Stimulated activated CD8-positive, alpha-beta memory T cell treated with anti-CD3 and anti-CD28 coated beads, Interleukin-7, amount 100 ng/mL, for 24 hours (primary cell): ENCODE data around the gene CFAP69.
"Not testable (repeated sequence)": the region's sequence is repeated elsewhere in the genome, so short reads cannot be mapped to it uniquely, and the experiment has no call there.

Experiments
- DNase-seq: peaks from one replicate; pipeline ENCODE4 v3.0.0-alpha.2; 2020; ENCODE audit warnings: low read depth

Gene CFAP69

DNA sequence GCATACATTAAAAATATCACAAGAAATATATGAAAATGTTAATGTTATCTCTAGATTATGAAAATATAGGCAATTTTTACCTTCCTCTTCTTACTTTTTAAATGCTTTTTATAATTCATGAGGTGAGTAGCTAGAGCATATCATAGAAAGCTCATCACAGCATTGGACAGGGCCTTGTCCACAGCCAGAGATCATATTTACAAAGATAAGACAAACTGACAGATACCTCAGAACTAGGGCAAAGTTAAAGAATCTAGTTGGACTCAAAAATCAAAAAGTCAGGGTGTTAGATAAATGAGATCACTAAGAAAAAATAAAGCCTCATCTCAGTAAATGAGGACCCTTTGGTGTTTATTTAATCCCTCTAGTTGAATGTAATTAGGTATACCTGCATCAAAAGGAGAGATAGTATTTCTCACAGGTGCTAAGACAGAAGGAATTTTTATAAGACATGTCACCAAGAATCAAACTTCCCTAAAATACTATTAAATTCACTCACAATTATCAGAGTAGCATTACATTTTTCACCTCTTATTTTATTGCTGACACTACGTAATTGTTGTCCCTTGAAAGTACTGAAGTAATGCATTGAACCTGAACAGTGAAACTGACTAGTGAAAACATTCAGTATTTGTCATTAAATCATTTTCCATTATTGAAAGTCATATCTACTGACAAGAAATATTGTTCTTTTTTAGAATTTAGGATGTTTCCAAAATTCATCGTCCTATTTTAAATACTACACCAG, 25.6 kb downstream of the CFAP69 start:
- no peak for DNase-seq

DNA sequence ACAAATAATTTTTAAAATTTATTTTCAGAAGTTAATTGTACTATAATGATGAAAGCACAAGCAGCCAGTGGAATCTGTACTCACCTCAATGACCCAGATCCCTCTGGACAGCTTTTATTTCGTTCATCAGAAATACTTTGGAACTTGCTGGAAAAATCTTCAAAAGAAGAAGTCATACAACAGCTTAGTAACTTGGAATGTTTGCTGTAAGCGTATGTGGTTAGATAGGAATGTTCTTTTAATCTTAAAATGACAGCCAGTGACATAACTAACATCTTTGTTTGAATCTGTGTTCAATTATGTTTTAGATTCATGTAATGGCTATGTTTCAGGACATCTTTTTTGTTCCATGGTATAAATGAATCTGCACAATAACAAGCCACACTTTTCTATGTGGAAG, 26.8 kb downstream of the CFAP69 start:
- DNase-seq = no peak

DNA sequence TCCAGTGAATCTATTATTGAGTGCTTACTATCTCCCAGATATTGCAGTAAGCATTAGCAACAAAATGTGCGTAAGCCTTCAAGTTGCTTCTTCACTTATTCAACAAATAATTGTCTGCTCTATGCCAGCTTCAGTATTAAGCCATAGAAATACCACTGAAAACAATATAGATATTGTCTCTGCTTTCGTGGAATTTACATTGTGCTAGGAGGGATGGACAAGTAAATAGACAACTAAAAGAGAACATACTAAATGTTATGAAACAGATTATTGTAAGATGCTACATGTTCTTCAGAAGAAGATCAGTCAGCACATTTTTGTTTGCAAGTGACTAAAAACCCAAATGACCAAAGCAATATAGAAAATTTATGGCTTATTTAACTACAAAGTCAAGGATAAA, 27.3 kb downstream of the CFAP69 start:
- no peak for DNase-seq

DNA sequence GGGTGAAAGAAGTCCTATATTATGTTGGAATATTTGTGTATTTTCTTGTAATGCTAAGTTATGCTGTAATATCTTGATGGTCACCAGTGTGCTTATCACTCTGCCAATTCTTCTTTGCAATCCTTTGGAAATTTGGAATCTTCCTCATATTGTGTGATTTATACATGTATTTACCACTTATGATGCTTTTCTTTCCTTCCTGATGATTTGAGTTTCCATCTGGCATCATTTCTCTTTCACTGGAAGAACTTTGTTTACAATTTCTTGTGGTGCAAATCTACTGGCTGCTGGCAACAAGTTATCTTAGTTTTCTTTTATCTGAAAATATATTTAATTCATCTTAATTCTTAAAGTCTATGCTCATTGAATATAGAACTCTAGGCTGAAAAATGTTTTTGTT, 29.2 kb downstream of the CFAP69 start:
- DNase-seq = no peak

DNA sequence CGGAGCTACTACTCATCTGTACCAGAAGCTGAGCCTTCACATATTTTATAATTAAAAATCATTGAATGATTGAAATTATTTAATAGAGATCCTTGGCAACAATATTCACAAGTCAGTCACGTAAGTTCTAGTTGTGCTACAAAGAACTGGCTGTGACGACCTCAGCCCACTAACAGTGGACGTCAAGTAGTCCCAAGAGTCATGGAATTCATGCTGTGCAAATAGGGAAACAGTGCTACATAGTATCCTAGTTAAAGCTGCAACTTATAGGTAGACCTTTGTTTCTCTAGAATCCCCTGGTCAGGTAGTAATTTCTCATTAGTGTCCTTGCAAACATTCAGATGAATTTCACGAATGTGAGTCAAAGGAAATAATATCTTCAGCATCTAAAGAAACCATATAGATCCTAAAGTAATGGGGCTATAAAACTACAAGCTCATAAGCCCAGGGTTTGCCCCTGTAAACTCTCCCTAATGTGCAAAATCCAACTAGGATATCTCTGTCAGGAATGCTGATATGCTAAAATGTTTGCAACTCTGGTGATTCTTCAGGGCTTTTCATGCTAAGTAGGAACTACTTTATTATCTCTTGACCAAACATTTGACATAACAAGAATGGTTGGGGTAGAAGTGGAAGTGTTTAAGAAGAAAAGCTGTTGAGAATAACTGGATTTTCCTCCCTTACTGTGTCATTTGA, 31.2 kb downstream of the CFAP69 start:
- DNase-seq = no peak

DNA sequence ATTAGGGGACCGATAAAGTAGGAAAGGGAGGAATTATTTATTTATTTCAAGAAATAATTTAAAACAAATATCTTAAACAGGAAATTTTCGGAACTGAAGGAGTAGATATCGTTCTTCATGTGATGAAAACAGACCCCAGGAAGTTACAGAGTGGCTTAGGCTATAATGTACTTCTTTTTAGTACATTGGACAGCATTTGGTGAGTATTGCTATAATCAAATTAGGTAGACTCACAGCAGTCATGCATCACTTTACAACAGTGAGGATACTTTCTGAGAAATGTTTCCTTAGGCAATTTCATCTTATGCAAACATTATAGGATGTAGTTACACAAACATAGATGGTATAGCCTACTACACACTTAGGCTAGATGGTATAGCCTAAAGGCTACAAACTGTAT, 43.2 kb downstream of the CFAP69 start:
- DNase-seq = no peak

DNA sequence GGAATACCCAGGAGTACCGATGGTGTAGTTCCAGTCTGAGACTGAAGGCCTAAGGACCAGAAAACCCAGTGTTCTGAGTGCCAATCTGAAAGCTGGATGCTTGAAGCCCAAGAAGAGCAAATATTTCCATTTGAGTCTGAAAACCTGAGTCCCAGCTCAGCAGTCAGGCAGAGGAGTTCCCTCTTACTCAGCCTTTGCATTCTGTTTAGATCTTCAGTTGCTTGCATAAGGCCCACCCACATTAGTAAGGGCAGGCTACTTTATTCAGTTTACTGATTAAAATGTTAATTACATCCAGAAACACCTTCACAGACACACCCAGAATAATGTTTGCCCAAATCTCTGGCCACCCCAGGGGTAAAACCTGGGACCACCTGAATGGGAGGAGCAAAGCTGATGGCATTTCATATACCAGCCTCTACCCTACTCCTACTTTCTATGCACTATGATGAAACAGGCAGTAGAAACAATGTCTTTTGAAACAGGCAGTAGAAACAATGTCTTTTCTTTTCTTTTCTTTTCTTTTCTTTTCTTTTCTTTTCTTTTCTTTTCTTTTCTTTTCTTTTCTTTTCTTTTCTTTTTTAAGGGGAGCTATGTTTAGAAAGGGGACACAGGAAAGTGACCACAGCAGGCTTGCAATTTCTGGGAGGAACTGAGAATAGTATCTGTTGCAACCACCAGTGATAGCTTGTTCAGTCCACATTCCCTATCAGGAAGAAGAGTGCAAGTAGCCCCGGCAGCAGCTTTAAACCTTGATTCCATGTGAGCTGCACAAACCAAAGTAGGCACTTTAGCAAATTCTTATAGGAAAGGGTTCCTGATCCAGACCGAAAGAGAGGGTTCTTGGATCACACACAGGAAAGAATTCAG, 45.5 kb downstream of the CFAP69 start:
- DNase-seq = no peak

DNA sequence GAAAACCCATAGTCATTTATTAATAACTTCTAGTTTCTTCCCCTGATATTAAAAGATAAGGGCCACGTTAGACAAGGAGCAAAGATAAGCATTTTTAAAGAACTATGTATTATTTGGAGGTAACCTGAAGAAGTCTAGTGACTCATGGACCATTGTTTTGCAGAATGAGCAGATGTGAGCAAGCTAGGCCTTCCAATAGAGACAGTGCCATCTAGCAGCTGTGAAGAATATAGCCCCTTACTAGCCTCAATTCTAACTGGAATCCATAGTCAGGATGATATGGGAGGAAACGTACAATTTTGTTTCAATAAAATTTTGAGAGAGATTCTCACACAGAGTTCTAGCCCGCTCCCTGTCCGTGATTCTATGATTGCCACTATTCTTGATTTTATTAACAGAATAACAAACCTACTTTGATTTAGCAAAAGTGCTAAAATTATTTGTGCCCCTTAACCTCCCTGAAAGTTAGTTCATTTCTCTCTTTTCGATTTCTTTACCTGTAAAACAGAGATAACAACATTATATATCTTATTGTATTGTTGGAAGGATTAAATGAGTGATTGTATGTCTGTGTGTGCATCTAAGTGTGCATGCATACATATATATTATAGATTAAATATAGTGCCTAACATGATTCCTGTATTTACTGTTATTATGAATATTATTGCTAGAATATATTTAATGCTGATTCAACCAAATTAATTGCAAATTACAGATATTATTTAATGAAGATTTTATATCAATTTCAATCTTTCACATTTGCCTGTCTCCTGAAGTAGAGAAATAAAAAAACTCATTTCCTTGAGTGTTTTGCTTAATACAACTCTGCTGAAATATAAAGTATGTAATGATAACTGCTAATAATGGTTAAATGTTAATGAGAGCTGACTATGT, 53.4 kb downstream of the CFAP69 start:
- no peak for DNase-seq

DNA sequence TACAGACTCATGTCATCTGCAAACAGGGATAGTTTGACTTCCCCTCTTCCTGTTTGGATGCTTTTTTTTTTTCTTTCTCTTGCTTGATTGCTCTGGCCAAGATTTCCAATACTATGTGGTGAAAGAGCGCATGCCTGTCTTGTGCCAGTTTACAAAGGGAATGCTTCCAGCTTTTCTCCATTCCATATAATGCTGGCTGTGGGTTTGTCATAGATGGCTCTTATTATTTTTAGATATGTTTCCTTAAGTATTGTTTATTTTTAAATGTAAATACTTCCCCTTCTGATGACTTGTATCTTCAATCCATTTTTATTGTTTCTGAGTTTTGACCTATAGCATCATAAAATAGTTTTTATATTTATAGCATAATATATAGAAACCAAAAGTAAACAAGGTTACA, 58.3 kb downstream of the CFAP69 start:
- no peak for DNase-seq

DNA sequence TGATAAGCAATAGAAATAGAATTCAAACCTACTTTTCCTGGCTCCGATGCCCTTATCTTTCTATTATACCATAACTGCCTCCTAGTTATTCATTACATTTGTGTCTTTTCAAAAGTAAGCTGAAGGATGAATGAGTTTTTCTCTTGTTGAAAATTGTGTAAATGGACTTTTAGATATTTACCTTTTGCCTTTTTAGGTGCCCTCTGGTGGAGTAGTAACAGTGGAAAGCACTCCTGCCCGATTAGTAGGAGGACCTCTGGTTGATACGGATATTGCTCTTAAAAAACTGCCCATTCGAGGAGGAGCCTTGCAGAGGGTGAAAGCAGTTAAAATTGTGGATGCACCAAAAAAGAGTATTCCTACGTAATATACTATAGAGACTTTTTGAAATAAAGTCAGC, 64.9 kb downstream of the CFAP69 start:
- no peak for DNase-seq

DNA sequence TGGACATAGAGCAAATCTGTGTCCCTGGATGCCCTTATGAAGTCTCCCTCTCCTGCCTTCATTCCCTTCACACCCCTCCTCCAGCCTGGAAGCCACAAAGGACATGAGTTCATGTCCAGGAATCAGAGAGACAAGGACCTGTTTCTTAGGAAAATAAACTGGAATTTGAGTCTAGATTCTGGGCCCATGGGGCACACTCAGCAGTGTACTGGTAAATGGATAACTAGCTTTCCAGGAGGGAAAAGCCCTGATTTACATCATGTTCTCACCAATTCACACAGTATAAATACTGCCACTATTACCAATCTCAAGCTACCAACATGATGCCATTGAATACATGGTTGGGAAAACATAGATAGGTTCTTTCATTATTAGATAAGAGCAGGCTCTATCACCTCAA, 66.2 kb downstream of the CFAP69 start:
- DNase-seq = no peak

DNA sequence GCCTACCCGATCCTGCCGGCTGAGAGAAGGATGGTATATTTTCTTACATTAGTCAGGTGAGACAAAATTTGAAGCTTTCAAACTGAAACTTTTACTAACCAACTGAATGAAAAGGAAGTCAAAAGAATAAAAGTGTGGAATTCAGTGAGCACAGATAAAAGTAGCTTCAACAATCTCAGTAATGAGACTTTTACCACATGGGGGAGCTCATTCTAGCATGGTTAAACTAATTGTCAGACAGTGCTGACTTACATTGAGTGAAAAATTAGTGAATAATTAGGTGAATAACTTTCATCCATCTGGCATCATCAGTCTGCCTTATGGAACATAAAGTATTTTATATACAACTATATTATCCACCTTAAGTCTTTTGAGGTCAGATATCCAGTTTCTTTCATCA, 67.8 kb downstream of the CFAP69 start:
- DNase-seq = no peak

DNA sequence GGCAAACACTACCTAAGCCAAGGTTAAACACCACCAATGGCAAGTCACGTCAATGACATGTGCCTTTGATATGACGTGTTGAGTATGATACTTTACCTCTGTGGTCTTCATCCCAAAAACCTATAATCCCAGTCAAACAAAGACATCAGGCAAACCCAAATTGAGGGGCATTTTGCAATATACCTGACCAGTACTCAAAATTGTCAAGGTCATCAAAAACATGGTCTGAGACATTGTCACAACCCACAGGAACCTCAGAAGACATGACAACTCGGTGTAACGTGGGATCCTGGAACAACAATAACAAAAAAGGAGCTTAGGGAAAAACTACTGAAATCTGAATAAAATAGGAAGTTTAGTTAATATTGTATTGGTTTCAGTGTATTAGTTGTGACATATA, 68.9 kb downstream of the CFAP69 start:
- no peak for DNase-seq

DNA sequence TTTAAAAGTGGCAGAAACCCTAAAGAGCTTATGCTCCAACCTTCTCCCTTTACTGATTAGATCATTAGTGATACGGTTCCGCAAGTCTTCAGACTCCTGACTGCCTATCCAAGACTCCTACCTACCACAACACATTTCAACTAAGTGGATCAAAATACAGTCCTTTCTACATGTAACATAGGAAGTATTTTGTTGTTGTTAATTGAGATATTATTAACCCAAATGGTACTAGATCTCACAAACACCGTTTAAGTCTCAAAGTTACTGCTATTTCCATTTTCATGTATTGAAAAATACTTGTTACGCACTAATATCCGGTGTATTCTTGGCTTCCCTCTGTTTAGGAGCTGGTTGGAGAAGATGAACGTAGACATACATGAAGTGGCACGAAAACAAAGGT, 75.0 kb downstream of the CFAP69 start:
- no peak for DNase-seq

DNA sequence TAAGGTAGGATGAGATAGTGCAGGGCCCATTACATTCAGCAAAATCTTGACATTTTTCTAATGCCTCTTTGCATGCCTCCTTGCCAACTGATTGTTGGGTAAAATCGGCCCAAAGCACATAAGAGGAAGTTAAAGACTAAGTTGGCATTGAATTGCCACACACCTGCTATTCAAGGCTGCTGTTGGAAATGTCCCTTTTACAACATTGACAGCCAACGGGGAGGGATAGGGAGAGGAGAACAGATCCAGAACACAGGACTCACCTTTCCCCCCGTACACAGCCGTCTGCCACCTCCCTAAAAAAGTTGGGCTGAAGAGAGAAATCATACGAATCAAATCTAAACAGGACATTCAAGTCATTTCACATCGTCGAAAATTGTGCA, 75.4 kb downstream of the CFAP69 start:
- no peak for DNase-seq

DNA sequence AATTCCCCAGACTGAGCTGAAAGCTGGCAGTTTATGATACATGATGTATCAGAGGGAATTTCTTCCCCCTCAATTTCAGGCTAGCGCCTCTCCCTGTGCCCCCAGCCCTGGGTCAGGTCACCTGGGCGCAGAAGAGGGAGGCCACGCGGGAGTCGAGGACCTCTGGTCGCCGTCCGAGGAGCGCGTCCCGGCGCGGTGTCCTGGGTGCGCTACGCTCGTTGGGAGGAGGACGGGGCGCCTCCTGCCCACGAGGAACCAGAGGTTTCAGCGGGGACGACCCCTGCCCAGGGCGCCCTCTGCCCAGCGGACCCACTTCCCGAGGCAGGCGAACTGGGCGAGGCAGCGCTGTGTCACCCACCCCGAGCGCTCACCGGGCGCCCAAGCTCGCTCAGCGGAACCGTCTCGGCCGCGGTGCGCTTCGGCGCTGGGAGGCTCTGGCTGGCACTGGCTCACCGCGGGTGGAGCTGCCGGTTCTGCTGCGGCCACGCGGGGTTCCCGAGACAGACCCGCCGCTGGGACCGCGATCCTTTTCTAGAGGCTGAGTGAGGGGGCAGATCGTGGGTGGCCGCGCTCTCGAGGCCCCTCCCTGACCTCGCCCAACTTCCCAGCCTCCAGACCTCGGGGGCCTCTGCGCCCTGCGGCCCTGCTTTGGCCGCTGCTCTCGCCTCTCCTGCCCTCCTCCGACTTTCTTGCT, 76.0 kb downstream of the CFAP69 start, which contains the start of gene FAM237B:
Gene FAM237B (minus strand): TSS at position 504 of the 694 bp plus-strand sequence. CDS start 1,556 bp downstream, outside the sequence.
- no peak for DNase-seq

DNA sequence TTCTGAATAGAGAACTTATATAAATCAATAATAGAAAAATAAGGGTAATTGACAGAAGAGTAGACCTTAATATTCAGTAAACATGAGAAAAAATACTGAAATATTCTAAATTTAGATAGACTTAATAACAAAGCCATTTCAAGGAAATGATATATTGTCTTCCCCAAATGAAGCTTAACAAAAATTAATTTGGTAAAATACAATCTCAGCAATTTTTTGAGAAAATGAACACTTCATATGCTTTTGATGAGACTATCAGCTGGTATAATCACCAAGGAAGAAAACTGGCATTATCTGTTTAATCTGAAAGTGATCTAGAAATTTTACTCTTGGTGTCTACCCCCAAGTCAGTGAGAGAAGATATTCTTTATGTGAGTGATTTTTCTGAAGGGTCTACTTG, 77.9 kb downstream of the CFAP69 start:
- no peak for DNase-seq

DNA sequence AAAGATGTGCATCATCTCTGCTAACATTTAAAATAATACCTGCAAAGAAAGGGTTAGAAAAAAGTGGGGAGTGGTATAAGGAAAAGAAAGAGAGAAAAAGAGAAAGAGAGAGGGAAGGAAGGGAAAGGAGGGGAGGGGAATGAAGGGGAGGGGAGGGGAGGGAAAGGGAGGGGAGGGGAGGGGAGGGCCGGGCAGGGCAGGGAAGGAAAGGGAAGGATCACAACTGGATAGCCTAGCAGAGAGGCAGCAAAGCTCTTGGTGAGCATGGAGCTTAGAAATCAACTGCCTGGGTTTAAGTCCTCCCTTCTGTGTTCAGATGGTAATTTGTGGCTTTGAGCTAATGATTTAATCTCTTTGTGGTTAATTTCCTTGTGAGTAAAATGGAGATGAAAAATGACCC, 81.5 kb downstream of the CFAP69 start:
- no peak for DNase-seq

DNA sequence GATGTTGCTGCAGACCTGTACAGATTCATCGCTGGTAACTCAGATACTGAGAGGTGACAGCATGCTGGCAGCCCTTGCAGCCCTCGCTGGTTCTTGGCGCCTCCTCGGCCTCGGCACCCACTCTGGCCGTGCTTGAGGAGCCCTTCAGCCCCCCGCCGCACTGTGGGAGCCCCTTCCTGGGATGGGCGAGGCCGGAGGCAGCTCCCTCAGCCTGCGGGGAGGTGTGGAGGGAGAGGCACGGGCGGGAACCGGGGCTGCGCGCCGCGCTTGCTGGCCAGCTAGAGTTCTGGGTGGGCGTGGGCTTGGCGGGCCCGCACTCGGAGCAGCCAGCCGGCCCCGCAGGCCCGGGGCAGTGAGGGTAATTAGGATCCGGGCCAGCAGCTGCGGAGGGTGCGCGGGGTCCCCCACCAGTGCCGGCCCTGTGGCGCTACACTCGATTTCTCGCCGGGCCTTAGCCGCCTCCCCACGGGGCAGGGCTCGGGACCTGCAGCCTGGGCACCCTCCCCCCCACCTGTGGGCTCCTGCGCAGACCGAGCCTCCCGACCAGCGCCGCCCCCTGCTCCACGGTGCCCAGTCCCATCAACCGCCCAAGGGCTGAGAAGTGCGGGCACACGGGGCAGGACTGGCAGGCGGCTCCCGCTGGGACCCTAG, 89.3 kb downstream of the CFAP69 start:
- DNase-seq = no peak

DNA sequence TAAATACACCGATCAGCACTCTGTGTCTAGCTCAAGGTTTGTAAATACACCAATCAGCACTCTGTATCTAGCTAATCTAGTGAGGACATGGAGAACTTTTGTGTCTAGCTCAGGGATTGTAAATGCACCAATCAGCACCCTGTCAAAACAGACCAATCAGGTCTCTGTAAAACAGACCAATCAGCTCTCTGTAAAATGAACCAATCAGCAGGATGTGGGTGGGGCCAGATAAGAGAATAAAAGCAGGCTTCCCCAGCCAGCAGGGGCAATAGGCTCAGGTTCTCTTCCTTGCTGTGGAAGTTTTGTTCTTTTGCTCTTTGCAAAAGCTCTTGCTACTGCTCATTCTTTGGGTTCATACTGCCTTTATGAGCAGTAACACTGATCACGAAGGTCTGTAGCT, 90.0 kb downstream of the CFAP69 start:
- not testable (repeated sequence) for DNase-seq

DNA sequence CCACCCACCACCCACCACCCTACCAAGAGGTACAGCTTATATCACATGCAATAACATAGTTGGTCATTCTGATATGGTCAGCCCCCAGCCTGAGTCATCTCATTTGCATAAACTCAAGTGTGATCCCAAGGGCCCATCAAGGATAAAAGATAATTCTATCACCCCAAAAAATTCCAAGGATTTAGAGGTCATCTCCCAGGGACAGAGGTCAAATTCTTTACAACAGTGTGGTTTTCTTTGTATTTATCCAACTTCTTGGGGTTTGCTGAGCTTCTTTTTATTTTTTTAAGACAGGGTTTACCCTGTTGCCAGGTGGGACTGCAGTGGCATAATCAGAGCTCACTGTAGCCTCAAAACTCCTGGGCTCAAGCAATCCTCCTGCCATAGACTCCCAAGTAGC, 92.1 kb downstream of the CFAP69 start:
- DNase-seq = no peak
